A673 (cell line): Measurements from ENCODE around the gene HRC. TPM values are rescaled to one million over a fixed set of nuclear protein-coding genes. Genes with fewer than 3 reads are reported as not detected.
A peak's percentile ranks its signal among the peaks of the same experiment; 100 is the strongest.
"Not testable (repeated sequence)": the region's sequence is repeated elsewhere in the genome, so short reads cannot be mapped to it uniquely, and the experiment has no call there.

ENCODE experiments used
- BruUV-seq: library from RNA; stranded (reverse); fragments of 400-500 nt; replicated peaks from 2 replicates; lab custom pipeline; 2021; lab: Mats Ljungman, UMichigan
- CTCF ChIA-PET: fragments of 300-600 bp; sonication (Branson Sonifier 250); formaldehyde crosslinking; loops from one replicate; lab custom pipeline; 2022; ENCODE audit warnings: antibody characterized with exemption; lab: Charles Lee
- POLR2A ChIA-PET: fragments of 300-600 bp; sonication (Branson Sonifier 250); formaldehyde crosslinking; loops from one replicate; lab custom pipeline; 2022; ENCODE audit warnings: antibody characterized with exemption; ENCODE audit not compliant: low non-redundant PET; lab: Charles Lee
- DNase-seq: peaks from one replicate; pipeline ENCODE4 v3.0.0-alpha.2; 2015; ENCODE audit warnings: low spot score
- H3K27ac ChIP-seq: fragments of 200-600 bp; sonication (generic); 2 replicates; pipeline ENCODE4 v1.5.1; 2016; ENCODE audit warnings: mixed run types, low read depth, mild to moderate bottlenecking, mixed read lengths, antibody characterized with exemption, low read length; ENCODE audit not compliant: poor library complexity, severe bottlenecking
- H3K27me3 ChIP-seq: fragments of 200-600 bp; sonication (generic); replicated peaks from 2 replicates; pipeline ENCODE4 v1.6.1; 2017; ENCODE audit warnings: mixed run types, low read depth, mild to moderate bottlenecking, mixed read lengths, antibody characterized with exemption, low read length; ENCODE audit not compliant: insufficient read depth, poor library complexity
- H3K36me3 ChIP-seq: fragments of 200-600 bp; sonication (generic); 2 replicates; pipeline ENCODE4 v1.6.1; 2016; ENCODE audit warnings: mixed run types, mild to moderate bottlenecking, mixed read lengths, antibody characterized with exemption, low read length; ENCODE audit not compliant: insufficient read depth, poor library complexity, severe bottlenecking
- H3K4me1 ChIP-seq: fragments of 200-600 bp; sonication (generic); 2 replicates; pipeline ENCODE4 v1.6.1; 2017; ENCODE audit warnings: mixed run types, mild to moderate bottlenecking, mixed read lengths, antibody characterized with exemption, low read length; ENCODE audit not compliant: insufficient read depth, poor library complexity, severe bottlenecking
- H3K4me3 ChIP-seq: fragments of 200-600 bp; sonication (generic); 2 replicates; pipeline ENCODE4 v1.5.1; 2016; ENCODE audit warnings: low read depth, mixed run types, mild to moderate bottlenecking, mixed read lengths, low read length; ENCODE audit not compliant: poor library complexity, severe bottlenecking
- H3K9me3 ChIP-seq: fragments of 200-600 bp; sonication (generic); 2 replicates; pipeline ENCODE4 v1.6.1; 2016; ENCODE audit warnings: mixed run types, low read depth, mild to moderate bottlenecking, mixed read lengths, antibody characterized with exemption, low read length; ENCODE audit not compliant: poor library complexity, severe bottlenecking
- CTCF ChIP-seq: fragments of 300-800, 200-600 bp; sonication (generic); conservative IDR thresholded peaks from 2 replicates; pipeline ENCODE4 v1.5.1; 2017; ENCODE audit warnings: low read depth, mild to moderate bottlenecking, antibody characterized with exemption, low read length, moderate library complexity, mixed read lengths
- EZH2 ChIP-seq: fragments of 200-600 bp; sonication (generic); IDR thresholded peaks from 2 replicates; pipeline ENCODE4 v1.6.1; 2017; ENCODE audit warnings: borderline replicate concordance, low read depth, mild to moderate bottlenecking, mixed read lengths, antibody characterized with exemption, low read length; ENCODE audit not compliant: poor library complexity, severe bottlenecking
- intact Hi-C: fragments of 100-400 bp; cut with micrococcal nuclease; formaldehyde crosslinking; loops from one replicate; pipeline ENCODE4 v1.10.0; 2022; ENCODE audit not compliant: unreplicated experiment
- total RNA-seq: library from RNA; stranded (reverse); gene quantifications from 2 replicates; pipeline ENCODE4 v1.2.3, GENCODE V29; 2021

The HRC gene
- total RNA-seq, 1 experiment from 2014 or later = not detected

- Histone ChIP-seq H3K4me1 (peaks cover 20% of the 10 kb centered on the region), H3K9me3 (no peaks in the 10 kb centered on the region), H3K36me3 (peaks cover 10% of the 10 kb centered on the region), H3K4me3 (peak overlapping the region; percentile 49), H3K27ac (peak overlapping the region; percentile 61), H3K27me3 (no peaks in the 10 kb centered on the region)
- no peak for DNase-seq
- ChIA-PET POLR2A (interaction anchor here (0.6 kb wide), 1 partner anchor 22 kb away, joined by 13 read pairs; no protein-coding TSS in a partner anchor), CTCF (interaction anchor here (0.7 to 1.4 kb wide), 3 partner anchors 11 to 17 kb away, joined by 4 to 15 read pairs (median 6); partner anchors contain the start of gene LIN7B)
- intact Hi-C loops = no loop called here
- TF ChIP-seq EZH2 (no peak), CTCF (no peak)
- BruUV-seq = TSS peak; percentile 63
Measured at GRCh38 chr19:49128545-49129237, 26.5 kb downstream of the HRC start.

GRCh38 chr19:49127674-49128544 is 27.3 kb downstream of the HRC start:
- intact Hi-C loops = no loop called here
- TF ChIP-seq CTCF (no peak), EZH2 (no peak)
- no TSS peak for BruUV-seq
- Histone ChIP-seq H3K4me3 (peak overlapping the region; percentile 49), H3K9me3 (no peaks in the 10 kb centered on the region), H3K27me3 (no peaks in the 10 kb centered on the region), H3K4me1 (peaks cover 18% of the 10 kb centered on the region), H3K36me3 (peaks cover 7% of the 10 kb centered on the region), H3K27ac (no peak overlapping the region)
- peak; percentile 98 for DNase-seq
- ChIA-PET POLR2A (interaction anchor here (0.6 to 0.7 kb wide), 5 partner anchors 22 to 462 kb away, joined by 3 to 17 read pairs (median 7); no protein-coding TSS in a partner anchor), CTCF (interaction anchor here (0.6 to 1.4 kb wide), 8 partner anchors 12 to 173 kb away, joined by 4 to 25 read pairs (median 8); partner anchors contain the start of gene LIN7B)

GRCh38 chr19:49127225-49127624 is 28.0 kb downstream of the HRC start:
- H3K9me3 ChIP-seq, DNase-seq, intact Hi-C loops, H3K27me3 ChIP-seq, H3K4me3 ChIP-seq, BruUV-seq, H3K36me3 ChIP-seq, H3K27ac ChIP-seq: not testable (repeated sequence)
- H3K4me1 ChIP-seq = peaks cover 18% of the 10 kb centered on the region
- ChIA-PET POLR2A (interaction anchor here (0.6 to 0.7 kb wide), 5 partner anchors 22 to 463 kb away, joined by 3 to 17 read pairs (median 7); no protein-coding TSS in a partner anchor), CTCF (interaction anchor here (0.6 to 1.4 kb wide), 5 partner anchors 13 to 174 kb away, joined by 4 to 25 read pairs (median 12); partner anchors contain the start of gene LIN7B)
